Stimulated activated memory B cell treated with anti-CD40 and anti-IgM and Interleukin-4, amounts not matched to agents 10 μg/mL and 1 μg/mL and 100 μg/mL, for 72 hours (primary cell): ENCODE data around the gene ACP1.

ENCODE experiments used
- ATAC-seq: fragments of 150-1000 bp; cut with Tn5 transposase; 2 replicates; pipeline ENCODE4 v1.10.0; 2021
- H3K27ac Mint-ChIP-seq: one replicate; pipeline ENCODE4 v1.8.0; 2022; ENCODE audit warnings: mild to moderate bottlenecking, mixed read lengths
- H3K27me3 Mint-ChIP-seq: one replicate; pipeline ENCODE4 v1.8.0; 2022; ENCODE audit warnings: mixed read lengths
- H3K36me3 Mint-ChIP-seq: one replicate; pipeline ENCODE4 v1.8.0; 2022; ENCODE audit warnings: mixed read lengths
- H3K4me1 Mint-ChIP-seq: one replicate; pipeline ENCODE4 v1.8.0; 2022; ENCODE audit warnings: mixed read lengths
- H3K4me3 Mint-ChIP-seq: one replicate; pipeline ENCODE4 v1.8.0; 2022; ENCODE audit warnings: mild to moderate bottlenecking, moderate library complexity, mixed read lengths
- H3K9me3 Mint-ChIP-seq: one replicate; pipeline ENCODE4 v1.8.0; 2022; ENCODE audit warnings: mixed read lengths

The ACP1 gene

GRCh38 chr2:246489-247144 is 18.1 kb upstream of the ACP1 start:
- Mint-ChIP-seq H3K27ac (no peak overlapping the region), H3K36me3 (peaks cover 52% of the 10 kb centered on the region), H3K27me3 (no peaks in the 10 kb centered on the region), H3K4me3 (no peak overlapping the region), H3K9me3 (no peaks in the 10 kb centered on the region), H3K4me1 (peaks cover 7% of the 10 kb centered on the region)
- ATAC-seq, result peak; percentile 41

GRCh38 chr2:248724-249123 is 16.0 kb upstream of the ACP1 start:
- Mint-ChIP-seq H3K4me3 (no peak overlapping the region), H3K36me3 (peaks cover 37% of the 10 kb centered on the region), H3K4me1 (peaks cover 7% of the 10 kb centered on the region), H3K27me3 (no peaks in the 10 kb centered on the region), H3K27ac (peak overlapping the region; percentile 23), H3K9me3 (no peaks in the 10 kb centered on the region)
- no peak for ATAC-seq

GRCh38 chr2:249538-250042 is 15.2 kb upstream of the ACP1 start:
- ATAC-seq, result no peak
- H3K9me3 Mint-ChIP-seq, result no peaks in the 10 kb centered on the region

GRCh38 chr2:252001-252602 is 12.6 kb upstream of the ACP1 start:
- Mint-ChIP-seq H3K4me1 (no peaks in the 10 kb centered on the region), H3K9me3 (no peaks in the 10 kb centered on the region), H3K36me3 (peaks cover 16% of the 10 kb centered on the region), H3K4me3 (no peak overlapping the region), H3K27me3 (no peaks in the 10 kb centered on the region), H3K27ac (no peak overlapping the region)
- ATAC-seq, result no peak

More at GRCh38 chr2:249538-250042, 15.2 kb upstream of the ACP1 start:
- H3K36me3 Mint-ChIP-seq, result peaks cover 28% of the 10 kb centered on the region
- no peaks in the 10 kb centered on the region for H3K27me3 Mint-ChIP-seq
- no peak overlapping the region for H3K4me3 Mint-ChIP-seq
- H3K4me1 Mint-ChIP-seq, result peaks cover 7% of the 10 kb centered on the region
- peak overlapping the region; percentile 23 for H3K27ac Mint-ChIP-seq

- Mint-ChIP-seq H3K36me3 (peaks cover 16% of the 10 kb centered on the region), H3K4me1 (no peaks in the 10 kb centered on the region), H3K27ac (no peak overlapping the region), H3K9me3 (peaks cover 1% of the 10 kb centered on the region), H3K4me3 (no peak overlapping the region), H3K27me3 (no peaks in the 10 kb centered on the region)
- ATAC-seq, result no peak
These were observed 11.5 kb upstream of the ACP1 start for GRCh38 chr2:253202-253638.

- ATAC-seq, result no peak
- no peak overlapping the region for H3K4me3 Mint-ChIP-seq
- H3K9me3 Mint-ChIP-seq, result peaks cover 7% of the 10 kb centered on the region
- no peaks in the 10 kb centered on the region for H3K27me3 Mint-ChIP-seq
- no peak overlapping the region for H3K27ac Mint-ChIP-seq
- no peaks in the 10 kb centered on the region for H3K4me1 Mint-ChIP-seq
- H3K36me3 Mint-ChIP-seq, result peaks cover 23% of the 10 kb centered on the region
These were observed 10.5 kb upstream of the ACP1 start for GRCh38 chr2:254241-254640.

GRCh38 chr2:255195-255594 is 9.6 kb upstream of the ACP1 start:
- H3K27ac Mint-ChIP-seq, result no peak overlapping the region
- ATAC-seq, result no peak
- H3K27me3 Mint-ChIP-seq, result no peaks in the 10 kb centered on the region
- H3K4me3 Mint-ChIP-seq, result no peak overlapping the region
- peaks cover 25% of the 10 kb centered on the region for H3K36me3 Mint-ChIP-seq
- peaks cover 7% of the 10 kb centered on the region for H3K9me3 Mint-ChIP-seq
- no peaks in the 10 kb centered on the region for H3K4me1 Mint-ChIP-seq

GRCh38 chr2:256094-256493 is 8.7 kb upstream of the ACP1 start:
- Mint-ChIP-seq H3K27ac (no peak overlapping the region), H3K4me1 (no peaks in the 10 kb centered on the region), H3K4me3 (no peak overlapping the region), H3K27me3 (no peaks in the 10 kb centered on the region), H3K36me3 (peaks cover 29% of the 10 kb centered on the region), H3K9me3 (peaks cover 7% of the 10 kb centered on the region)
- no peak for ATAC-seq

- H3K36me3 Mint-ChIP-seq, result peaks cover 23% of the 10 kb centered on the region
- ATAC-seq, result no peak
- H3K27ac Mint-ChIP-seq, result no peak overlapping the region
- H3K4me1 Mint-ChIP-seq, result no peaks in the 10 kb centered on the region
- no peak overlapping the region for H3K4me3 Mint-ChIP-seq
- H3K27me3 Mint-ChIP-seq, result no peaks in the 10 kb centered on the region
- peaks cover 7% of the 10 kb centered on the region for H3K9me3 Mint-ChIP-seq
These were observed 7.3 kb upstream of the ACP1 start for GRCh38 chr2:257429-257828.

- Mint-ChIP-seq H3K27ac (no peak overlapping the region), H3K4me3 (no peak overlapping the region), H3K9me3 (peaks cover 7% of the 10 kb centered on the region), H3K27me3 (no peaks in the 10 kb centered on the region), H3K36me3 (peaks cover 23% of the 10 kb centered on the region), H3K4me1 (no peaks in the 10 kb centered on the region)
- no peak for ATAC-seq
These were observed 6.9 kb upstream of the ACP1 start for GRCh38 chr2:257842-258241.

GRCh38 chr2:258933-259332 is 5.8 kb upstream of the ACP1 start:
- Mint-ChIP-seq H3K27ac (no peak overlapping the region), H3K9me3 (peaks cover 7% of the 10 kb centered on the region), H3K27me3 (no peaks in the 10 kb centered on the region), H3K4me3 (no peak overlapping the region), H3K4me1 (no peaks in the 10 kb centered on the region), H3K36me3 (peaks cover 23% of the 10 kb centered on the region)
- ATAC-seq, result no peak

GRCh38 chr2:259789-260331 is 4.9 kb upstream of the ACP1 start:
- Mint-ChIP-seq H3K9me3 (peaks cover 7% of the 10 kb centered on the region), H3K27ac (no peak overlapping the region), H3K4me3 (no peak overlapping the region), H3K36me3 (peaks cover 23% of the 10 kb centered on the region), H3K4me1 (no peaks in the 10 kb centered on the region), H3K27me3 (no peaks in the 10 kb centered on the region)
- no peak for ATAC-seq

GRCh38 chr2:260507-261161 is 4.1 kb upstream of the ACP1 start:
- H3K4me3 Mint-ChIP-seq, result no peak overlapping the region
- peaks cover 23% of the 10 kb centered on the region for H3K36me3 Mint-ChIP-seq
- H3K27ac Mint-ChIP-seq, result no peak overlapping the region
- H3K4me1 Mint-ChIP-seq, result no peaks in the 10 kb centered on the region
- H3K9me3 Mint-ChIP-seq, result peaks cover 7% of the 10 kb centered on the region
- H3K27me3 Mint-ChIP-seq, result no peaks in the 10 kb centered on the region
- ATAC-seq, result no peak

- Mint-ChIP-seq H3K4me3 (no peak overlapping the region), H3K9me3 (peaks cover 7% of the 10 kb centered on the region), H3K27ac (no peak overlapping the region), H3K36me3 (peaks cover 29% of the 10 kb centered on the region), H3K4me1 (peaks cover 7% of the 10 kb centered on the region), H3K27me3 (no peaks in the 10 kb centered on the region)
- no peak for ATAC-seq
These were observed 2.6 kb upstream of the ACP1 start for GRCh38 chr2:262117-262516.

GRCh38 chr2:263022-263738 is 1.6 kb upstream of the ACP1 start:
- ATAC-seq, result no peak
- Mint-ChIP-seq H3K4me3 (peak overlapping the region; percentile 76), H3K36me3 (peaks cover 31% of the 10 kb centered on the region), H3K4me1 (peaks cover 18% of the 10 kb centered on the region), H3K27ac (peak overlapping the region; percentile 95), H3K27me3 (no peaks in the 10 kb centered on the region), H3K9me3 (peaks cover 6% of the 10 kb centered on the region)
